ENCODE data around the gene PBX4. TPM values are rescaled to one million over a fixed set of nuclear protein-coding genes. Genes with fewer than 3 reads are reported as not detected.

Gene PBX4
- total RNA-seq, 1 donor from 2014 or later, result 0.46 TPM

DNA sequence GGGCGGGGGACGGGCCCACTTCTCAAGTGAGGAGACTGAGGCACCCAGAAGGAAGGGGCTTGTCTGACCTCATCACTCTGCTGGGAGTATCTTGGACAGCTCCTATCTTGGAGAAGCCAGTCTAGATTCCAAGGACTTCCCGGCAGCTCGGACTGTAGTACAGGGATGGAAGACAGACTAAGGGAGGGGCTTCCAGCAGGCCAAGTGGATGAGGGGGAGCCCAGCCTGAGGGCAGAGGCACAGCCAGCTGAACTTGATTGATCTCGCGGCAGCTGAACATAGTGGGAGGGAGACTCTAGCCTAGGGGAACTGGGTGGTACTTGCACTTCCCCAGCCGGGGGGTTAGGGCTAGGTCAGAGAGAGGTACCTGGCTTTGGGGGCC is 79.7 kb downstream of the PBX4 start:
- DNase-seq (ENCODE audit: extremely low spot score, unreplicated experiment), result no peak
- H3K4me3 Mint-ChIP-seq (ENCODE audit: unreplicated experiment), result peak overlapping the region; percentile 49
- TF ChIP-seq, protein P1, sequence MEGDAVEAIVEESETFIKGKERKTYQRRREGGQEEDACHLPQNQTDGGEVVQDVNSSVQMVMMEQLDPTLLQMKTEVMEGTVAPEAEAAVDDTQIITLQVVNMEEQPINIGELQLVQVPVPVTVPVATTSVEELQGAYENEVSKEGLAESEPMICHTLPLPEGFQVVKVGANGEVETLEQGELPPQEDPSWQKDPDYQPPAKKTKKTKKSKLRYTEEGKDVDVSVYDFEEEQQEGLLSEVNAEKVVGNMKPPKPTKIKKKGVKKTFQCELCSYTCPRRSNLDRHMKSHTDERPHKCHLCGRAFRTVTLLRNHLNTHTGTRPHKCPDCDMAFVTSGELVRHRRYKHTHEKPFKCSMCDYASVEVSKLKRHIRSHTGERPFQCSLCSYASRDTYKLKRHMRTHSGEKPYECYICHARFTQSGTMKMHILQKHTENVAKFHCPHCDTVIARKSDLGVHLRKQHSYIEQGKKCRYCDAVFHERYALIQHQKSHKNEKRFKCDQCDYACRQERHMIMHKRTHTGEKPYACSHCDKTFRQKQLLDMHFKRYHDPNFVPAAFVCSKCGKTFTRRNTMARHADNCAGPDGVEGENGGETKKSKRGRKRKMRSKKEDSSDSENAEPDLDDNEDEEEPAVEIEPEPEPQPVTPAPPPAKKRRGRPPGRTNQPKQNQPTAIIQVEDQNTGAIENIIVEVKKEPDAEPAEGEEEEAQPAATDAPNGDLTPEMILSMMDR (IDR thresholded peaks at IDR 0.05), result no peak
- no peaks in the 10 kb centered on the region for H3K36me3 Mint-ChIP-seq (ENCODE audit: unreplicated experiment)
- H3K4me1 Mint-ChIP-seq (ENCODE audit: unreplicated experiment), result peaks cover 12% of the 10 kb centered on the region
- H3K27me3 Mint-ChIP-seq (ENCODE audit: unreplicated experiment), result no peaks in the 10 kb centered on the region
- H3K9me3 Mint-ChIP-seq (ENCODE audit: unreplicated experiment), result no peaks in the 10 kb centered on the region
- H3K27ac Mint-ChIP-seq (ENCODE audit: unreplicated experiment), result no peak overlapping the region

DNA sequence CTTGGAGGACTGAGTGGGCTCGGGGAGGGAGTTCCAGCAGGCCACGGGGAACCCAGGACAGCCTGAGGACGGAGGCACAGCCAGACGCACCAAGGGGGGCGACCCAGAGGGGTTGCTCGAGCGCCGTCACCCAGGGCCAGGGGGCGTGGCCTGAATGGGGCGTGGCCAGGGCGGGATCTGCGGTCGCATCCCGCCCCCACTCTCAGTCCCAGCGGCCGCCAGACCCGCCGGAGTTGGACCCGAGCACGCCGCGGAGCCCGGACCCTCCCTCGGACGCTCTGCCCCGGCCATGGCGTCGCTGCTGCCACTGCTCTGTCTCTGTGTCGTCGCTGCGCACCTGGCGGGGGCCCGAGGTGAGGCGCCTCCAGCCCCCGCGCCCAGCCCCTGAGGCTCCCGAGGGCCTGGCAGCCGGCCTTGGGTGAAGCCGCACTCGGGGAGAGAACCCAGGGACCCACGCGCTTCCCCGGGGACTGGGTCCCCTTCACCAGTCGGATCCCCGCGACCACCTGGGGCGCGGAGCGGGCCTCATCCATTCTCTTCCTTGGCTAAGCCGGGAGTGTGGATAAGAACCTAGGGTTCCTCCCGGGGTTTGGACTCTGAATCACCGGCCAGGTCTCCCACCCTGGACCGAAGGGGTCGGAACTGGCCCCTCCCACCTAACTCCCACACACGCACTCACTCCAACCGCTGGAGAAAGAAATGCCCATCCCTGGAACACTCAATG is 80.3 kb downstream of the PBX4 start, which contains the start of gene CILP2:
TSS of gene CILP2 (plus strand) at position 205 of the 724 bp plus-strand sequence. CDS start at position 290, 85 bp downstream.
- no peak within 1 kb of the TSS for H3K27ac Mint-ChIP-seq (ENCODE audit: unreplicated experiment)
- H3K4me1 Mint-ChIP-seq (ENCODE audit: unreplicated experiment), result peaks cover 12% of the 10 kb centered on the region
- H3K27me3 Mint-ChIP-seq (ENCODE audit: unreplicated experiment), result no peaks in the 10 kb centered on the region
- peak within 1 kb of the TSS; percentile 49 for H3K4me3 Mint-ChIP-seq (ENCODE audit: unreplicated experiment)
- DNase-seq (ENCODE audit: extremely low spot score, unreplicated experiment), result peak; percentile 87
- no peaks in the 10 kb centered on the region for H3K9me3 Mint-ChIP-seq (ENCODE audit: unreplicated experiment)
- H3K36me3 Mint-ChIP-seq (ENCODE audit: unreplicated experiment), result no peaks in the 10 kb centered on the region
- TF ChIP-seq, protein P1 (IDR thresholded peaks at IDR 0.05), result no peak

DNA sequence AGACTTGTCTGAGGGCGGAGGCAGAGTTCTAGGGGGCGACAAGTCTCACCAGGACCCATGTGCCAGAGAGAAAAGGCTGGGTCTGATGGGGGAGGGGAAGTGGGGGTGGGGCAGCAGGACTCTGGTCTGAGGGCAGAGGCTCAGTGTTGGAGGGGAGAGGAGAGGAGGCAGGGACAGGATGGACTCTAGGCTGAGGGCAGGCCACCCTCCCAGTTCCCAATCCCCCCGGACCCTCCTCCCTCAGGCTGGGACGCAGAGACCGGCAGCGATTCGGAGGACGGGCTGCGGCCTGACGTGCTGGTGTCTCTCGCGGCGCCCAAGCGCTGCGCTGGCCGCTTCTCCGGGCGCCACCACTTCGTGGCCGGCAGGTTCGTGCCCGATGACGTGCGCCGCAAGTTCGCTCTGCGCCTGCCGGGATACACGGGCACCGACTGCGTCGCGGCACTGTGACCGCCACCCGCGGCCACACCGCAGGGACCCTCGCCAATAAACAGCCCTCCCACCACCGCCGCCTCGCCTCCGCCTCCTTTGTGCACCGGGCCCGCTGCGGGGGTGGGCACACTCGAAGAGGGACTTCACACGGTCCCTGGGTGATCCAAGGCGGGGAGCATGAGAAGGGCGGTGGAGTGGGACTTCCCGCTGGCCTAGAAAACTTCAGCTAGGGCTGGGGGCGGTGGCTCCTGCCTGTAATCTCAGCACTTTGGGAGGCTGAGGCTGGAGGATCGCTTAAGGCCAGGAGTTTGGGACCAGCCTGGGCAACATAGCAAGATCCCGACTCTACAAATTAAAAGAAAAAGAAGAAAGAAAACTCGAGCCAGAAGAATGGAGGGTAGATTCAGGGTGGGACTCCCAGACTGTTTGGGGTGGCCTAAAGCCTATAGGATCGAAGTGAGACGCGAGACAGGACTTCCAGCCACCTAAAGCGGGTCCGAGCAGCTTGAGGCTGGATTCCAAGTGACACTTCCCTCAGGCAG is 81.1 kb downstream of the PBX4 start:
- Mint-ChIP-seq H3K27me3 (ENCODE audit: unreplicated experiment) (no peaks in the 10 kb centered on the region), H3K36me3 (ENCODE audit: unreplicated experiment) (no peaks in the 10 kb centered on the region), H3K4me3 (ENCODE audit: unreplicated experiment) (peak overlapping the region; percentile 22), H3K27ac (ENCODE audit: unreplicated experiment) (no peak overlapping the region), H3K9me3 (ENCODE audit: unreplicated experiment) (no peaks in the 10 kb centered on the region), H3K4me1 (ENCODE audit: unreplicated experiment) (peaks cover 13% of the 10 kb centered on the region)
- TF ChIP-seq, protein P1 (IDR thresholded peaks at IDR 0.05), result no peak
- DNase-seq (ENCODE audit: extremely low spot score, unreplicated experiment), result no peak

DNA sequence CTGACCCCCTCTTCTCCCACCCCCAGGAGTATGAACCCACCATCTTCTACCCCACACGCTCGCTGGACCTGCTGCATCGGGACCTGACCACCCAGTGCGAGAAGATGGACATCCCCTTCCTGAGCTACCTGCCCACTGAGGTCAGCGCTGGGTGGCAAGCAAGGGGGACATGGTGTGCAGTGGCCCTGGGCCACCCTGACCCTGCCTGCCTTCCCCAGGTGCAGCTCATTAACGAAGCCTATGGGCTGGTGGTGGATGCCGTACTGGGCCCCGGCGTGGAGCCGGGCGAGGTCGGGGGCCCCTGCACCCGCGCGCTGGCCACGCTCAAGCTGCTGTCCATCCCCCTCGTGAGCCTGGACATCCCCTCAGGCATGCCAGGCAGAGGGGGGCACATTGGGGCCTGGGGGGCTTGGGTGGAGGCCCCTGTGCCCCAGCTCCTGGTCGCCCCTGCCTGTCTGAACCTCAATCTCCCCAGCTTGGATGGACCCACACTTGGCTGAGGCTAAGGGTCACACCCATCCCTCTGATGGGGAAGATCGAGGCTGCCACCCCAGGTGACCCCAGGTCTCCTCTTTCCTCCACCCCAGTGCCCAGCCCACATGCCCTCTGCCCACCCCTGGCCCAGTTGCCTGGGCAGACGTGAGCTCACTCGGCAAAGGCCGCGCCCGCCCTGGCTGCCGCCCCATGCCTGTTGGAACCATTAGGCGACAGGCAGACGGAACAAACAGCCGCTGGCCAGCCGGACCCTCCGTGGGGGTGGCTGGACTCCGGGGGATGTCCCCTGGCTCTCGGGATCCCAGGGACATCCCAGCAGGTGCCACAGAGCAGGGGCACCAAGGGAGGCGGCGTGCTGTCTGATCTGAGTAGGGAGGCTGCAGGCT is 82.9 kb downstream of the PBX4 start:
- Mint-ChIP-seq H3K4me1 (ENCODE audit: unreplicated experiment) (peaks cover 22% of the 10 kb centered on the region), H3K36me3 (ENCODE audit: unreplicated experiment) (no peaks in the 10 kb centered on the region), H3K9me3 (ENCODE audit: unreplicated experiment) (no peaks in the 10 kb centered on the region), H3K27ac (ENCODE audit: unreplicated experiment) (no peak overlapping the region), H3K4me3 (ENCODE audit: unreplicated experiment) (no peak overlapping the region), H3K27me3 (ENCODE audit: unreplicated experiment) (no peaks in the 10 kb centered on the region)
- TF ChIP-seq, protein P1 (IDR thresholded peaks at IDR 0.05), result no peak
- DNase-seq (ENCODE audit: extremely low spot score, unreplicated experiment), result no peak

Measured in osteocyte (in vitro differentiated cells).